Subcutaneous abdominal adipose tissue (tissue), 5 donors: ENCODE measurements around the gene WDR44.
"Not testable (repeated sequence)": the region's sequence is repeated elsewhere in the genome, so short reads cannot be mapped to it uniquely, and the experiment has no call there.

ENCODE experiments used
- H3K27ac ChIP-seq: one replicate; pipeline ENCODE4 v1.7.0; 2013; ENCODE audit warnings: low read depth, mild to moderate bottlenecking, inconsistent platforms, low read length, moderate library complexity
- H3K27me3 ChIP-seq, 5 donors: one replicate each; pipeline ENCODE4 v1.7.0; 2013; ENCODE audit warnings: low read length in 5 of 5, inconsistent platforms in 1 of 5; ENCODE audit not compliant: control insufficient read depth in 5 of 5, insufficient read depth in 4 of 5
- H3K36me3 ChIP-seq, 5 donors: one replicate each; pipeline ENCODE4 v1.7.0; 2013; ENCODE audit warnings: low read length in 5 of 5; ENCODE audit not compliant: control insufficient read depth in 5 of 5, insufficient read depth in 5 of 5
- H3K4me1 ChIP-seq, 5 donors: one replicate each; pipeline ENCODE4 v1.7.0; 2013; ENCODE audit warnings: low read length in 5 of 5, mild to moderate bottlenecking in 3 of 5, moderate library complexity in 1 of 5; ENCODE audit not compliant: control insufficient read depth in 5 of 5, insufficient read depth in 5 of 5
- H3K4me3 ChIP-seq, 5 donors: one replicate each; pipeline ENCODE4 v1.7.0; 2013; ENCODE audit warnings: low read length in 5 of 5, low read depth in 1 of 5
- H3K9ac ChIP-seq, 5 donors: one replicate each; pipeline ENCODE4 v1.7.0; 2013; ENCODE audit warnings: low read length in 5 of 5, mild to moderate bottlenecking in 4 of 5, moderate library complexity in 3 of 5
- H3K9me3 ChIP-seq, 5 donors: one replicate each; pipeline ENCODE4 v1.7.0; 2013; ENCODE audit warnings: low read length in 5 of 5; ENCODE audit not compliant: control insufficient read depth in 5 of 5
- donor health status: healthy.
- donor health status: healthy.
- donor health status: healthy.
- donor health status: healthy.
- donor health status: healthy.

WDR44 gene

DNA sequence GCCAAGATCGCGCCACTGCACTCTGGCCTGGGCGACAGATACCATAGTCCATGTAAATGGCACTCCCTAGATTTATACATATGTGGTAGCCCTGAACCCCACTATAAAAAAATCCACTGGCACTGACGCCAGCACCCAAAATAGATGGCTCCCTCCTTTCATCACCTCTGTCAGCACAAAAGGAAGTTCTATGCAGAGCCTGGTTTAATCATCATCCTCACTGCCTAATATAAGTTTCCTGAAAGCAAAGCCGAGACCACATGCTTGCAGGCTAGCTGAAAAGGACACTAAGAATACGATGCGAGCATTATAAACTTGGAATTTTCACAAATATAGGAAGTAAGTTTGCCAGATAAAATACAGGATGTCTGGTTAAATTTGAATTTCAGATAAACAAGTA is 122.2 kb downstream of the WDR44 start:
- Histone ChIP-seq H3K4me3 (no peak overlapping the region), H3K4me1 (peaks cover 0 to 16% (median 7%) of the 10 kb centered on the region in 5 donors), H3K9me3 (peaks cover 0 to 11% (median 8%) of the 10 kb centered on the region in 5 donors), H3K27ac (no peak overlapping the region), H3K27me3 (no peaks in the 10 kb centered on the region), H3K36me3 (no peaks in the 10 kb centered on the region), H3K9ac (no peak overlapping the region)

DNA sequence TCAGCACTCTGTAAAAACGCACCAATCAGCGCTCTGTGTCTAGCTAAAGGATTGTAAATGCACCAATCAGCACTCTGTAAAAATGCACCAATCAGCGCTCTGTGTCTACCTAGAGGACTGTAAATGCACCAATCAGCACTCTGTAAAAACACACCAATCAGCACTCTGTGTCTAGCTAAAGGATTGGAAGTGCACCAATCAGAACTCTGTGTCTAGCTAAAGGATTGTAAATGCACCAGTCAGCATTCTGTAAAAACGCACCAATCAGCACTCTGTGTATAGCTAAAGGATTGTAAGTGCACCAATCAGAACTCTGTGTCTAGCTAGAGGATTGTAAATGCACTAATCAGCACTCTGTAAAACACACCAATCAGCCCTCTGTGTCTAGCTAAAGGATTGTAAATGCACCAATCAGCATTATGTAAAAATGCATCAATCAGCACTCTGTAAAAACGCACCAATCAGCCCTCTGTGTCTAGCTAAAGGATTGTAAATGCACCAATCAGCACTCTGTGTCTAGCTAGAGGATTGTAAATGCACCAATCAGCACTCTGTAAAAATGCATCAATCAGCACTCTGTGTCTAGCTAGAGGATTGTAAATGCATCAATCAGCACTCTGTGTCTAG is 124.9 kb downstream of the WDR44 start:
- H3K36me3 ChIP-seq, H3K4me1 ChIP-seq, H3K4me3 ChIP-seq, H3K27me3 ChIP-seq, H3K9ac ChIP-seq, H3K27ac ChIP-seq: not testable (repeated sequence)
- H3K9me3 ChIP-seq: peaks cover 0 to 11% (median 8%) of the 10 kb centered on the region in 5 donors

- H3K36me3 ChIP-seq: no peaks in the 10 kb centered on the region
- no peaks in the 10 kb centered on the region for H3K27me3 ChIP-seq
- H3K4me1 ChIP-seq: no peaks in the 10 kb centered on the region
- H3K27ac ChIP-seq: no peak overlapping the region
- peaks cover 0 to 11% (median 8%) of the 10 kb centered on the region in 5 donors for H3K9me3 ChIP-seq
- no peak overlapping the region for H3K4me3 ChIP-seq
- H3K9ac ChIP-seq: no peak overlapping the region
Observed at GRCh38 chrX:118474586-118474985, 128.7 kb downstream of the WDR44 start.

- no peaks in the 10 kb centered on the region for H3K4me1 ChIP-seq
- no peaks in the 10 kb centered on the region for H3K36me3 ChIP-seq
- H3K4me3 ChIP-seq: no peak overlapping the region
Observed at GRCh38 chrX:118475903-118476302, 130.0 kb downstream of the WDR44 start.

DNA sequence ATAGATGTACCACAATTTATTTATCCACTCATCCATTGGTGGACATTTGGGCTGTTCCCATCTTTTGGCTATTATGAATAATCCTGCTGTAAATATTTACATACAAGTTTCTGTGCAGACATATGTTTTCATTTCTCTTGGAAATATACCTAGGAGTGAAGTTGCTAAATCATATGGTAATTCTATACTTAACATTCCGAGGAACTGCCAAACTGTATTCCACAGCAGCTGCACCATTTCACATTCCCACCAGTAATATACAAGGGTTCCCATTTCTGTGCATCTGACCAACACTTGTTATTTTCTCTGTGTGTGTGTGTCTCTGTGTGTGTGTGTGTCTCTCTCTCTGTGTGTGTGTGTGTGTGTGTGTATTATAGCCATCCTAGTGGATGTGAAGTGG is 134.3 kb downstream of the WDR44 start:
- Histone ChIP-seq H3K36me3 (no peaks in the 10 kb centered on the region), H3K9me3 (no peaks in the 10 kb centered on the region), H3K27ac (no peak overlapping the region), H3K4me3 (no peak overlapping the region), H3K9ac (no peak overlapping the region), H3K27me3 (no peaks in the 10 kb centered on the region), H3K4me1 (no peaks in the 10 kb centered on the region)

More at GRCh38 chrX:118475903-118476302, 130.0 kb downstream of the WDR44 start:
- Histone ChIP-seq H3K9me3 (peaks cover 0 to 4% (median 4%) of the 10 kb centered on the region in 5 donors), H3K9ac (no peak overlapping the region), H3K27ac (no peak overlapping the region), H3K27me3 (no peaks in the 10 kb centered on the region)

- H3K27ac ChIP-seq, H3K4me1 ChIP-seq, H3K9me3 ChIP-seq, H3K9ac ChIP-seq, H3K4me3 ChIP-seq, H3K36me3 ChIP-seq, H3K27me3 ChIP-seq: not testable (repeated sequence)
Observed at GRCh38 chrX:118482384-118482783, 136.5 kb downstream of the WDR44 start.

GRCh38 chrX:118484216-118484903 is 138.5 kb downstream of the WDR44 start:
- Histone ChIP-seq H3K9ac (no peak overlapping the region), H3K4me3 (no peak overlapping the region), H3K36me3 (no peaks in the 10 kb centered on the region), H3K27ac (no peak overlapping the region), H3K9me3 (no peaks in the 10 kb centered on the region), H3K4me1 (no peaks in the 10 kb centered on the region), H3K27me3 (no peaks in the 10 kb centered on the region)

GRCh38 chrX:118486693-118487092 is 140.8 kb downstream of the WDR44 start:
- not testable (repeated sequence) for H3K9ac ChIP-seq, H3K27me3 ChIP-seq, H3K4me1 ChIP-seq, H3K36me3 ChIP-seq, H3K4me3 ChIP-seq, H3K9me3 ChIP-seq, H3K27ac ChIP-seq

- H3K27me3 ChIP-seq: peaks cover 0 to 7% (median 5%) of the 10 kb centered on the region in 5 donors
- peaks cover 0 to 8% (median 0%) of the 10 kb centered on the region in 5 donors for H3K9me3 ChIP-seq
- no peak overlapping the region for H3K27ac ChIP-seq
- no peak overlapping the region for H3K4me3 ChIP-seq
- no peaks in the 10 kb centered on the region for H3K36me3 ChIP-seq
- no peak overlapping the region for H3K9ac ChIP-seq
- H3K4me1 ChIP-seq: peaks cover 0 to 8% (median 4%) of the 10 kb centered on the region in 5 donors
Observed at GRCh38 chrX:118493016-118493415, 147.1 kb downstream of the WDR44 start.

GRCh38 chrX:118493653-118494297 is 147.9 kb downstream of the WDR44 start:
- Histone ChIP-seq H3K9me3 (peaks cover 0 to 8% (median 0%) of the 10 kb centered on the region in 5 donors), H3K27ac (no peak overlapping the region)

More at GRCh38 chrX:118493653-118494297, 147.9 kb downstream of the WDR44 start:
- peaks cover 0 to 12% (median 11%) of the 10 kb centered on the region in 5 donors for H3K4me1 ChIP-seq
- no peak overlapping the region for H3K9ac ChIP-seq
- H3K4me3 ChIP-seq: no peak overlapping the region
- H3K27me3 ChIP-seq: peaks cover 0 to 7% (median 5%) of the 10 kb centered on the region in 5 donors
- H3K36me3 ChIP-seq: no peaks in the 10 kb centered on the region
